A549 (cell line): ENCODE results near the gene NEU4.

ENCODE experiments used
- BHLHE40 ChIP-seq: IDR thresholded peaks from 2 replicates; pipeline ENCODE4 v1.6.1; 2012; ENCODE audit warnings: low read depth, low read length, inconsistent platforms
- CEBPB ChIP-seq, 2 experiments: fragments of >200 bp in 1 of 2; sonication (Bioruptor Twin) in 1 of 2; formaldehyde crosslinking in 1 of 2; IDR thresholded peaks; 2 replicates each; pipeline ENCODE4 v1.6.1; 2012 to 2016
- CHD2 ChIP-seq: fragments of 150-350 bp; IDR thresholded peaks from 2 replicates; pipeline ENCODE4 v1.6.1; 2014; ENCODE audit warnings: low read length; ENCODE audit not compliant: partially characterized antibody
- EP300 ChIP-seq, 2 experiments: fragments of >200 bp; sonication (Bioruptor Twin); formaldehyde crosslinking; IDR thresholded peaks; 2 replicates in 1 of 2; 3 replicates in 1 of 2; pipeline ENCODE4 v1.6.1; 2016 to 2017
- MAZ ChIP-seq: fragments of 150-350 bp; IDR thresholded peaks from 2 replicates; pipeline ENCODE4 v1.6.1; 2014; ENCODE audit warnings: antibody characterized with exemption, low read depth, low read length, borderline replicate concordance
- NPAS2 ChIP-seq: fragments of 250-450 bp; sonication (Bioruptor Pico); IDR thresholded peaks from 2 replicates; pipeline ENCODE4 v1.8.0; 2022; ENCODE audit warnings: mild to moderate bottlenecking, moderate library complexity, borderline replicate concordance
- POLR2A ChIP-seq: IDR thresholded peaks from 2 replicates; pipeline ENCODE4 v1.6.1; 2012; ENCODE audit warnings: mild to moderate bottlenecking, low read length
- RAD21 ChIP-seq, 2 experiments: fragments of >200 bp in 1 of 2; sonication (Bioruptor Twin) in 1 of 2; formaldehyde crosslinking in 1 of 2; IDR thresholded peaks in 1 of 2; conservative IDR thresholded peaks in 1 of 2; 2 replicates in 1 of 2; 3 replicates in 1 of 2; pipeline ENCODE4 v1.6.1; 2012 to 2018; ENCODE audit warnings: inconsistent platforms in 1 of 2
- TF ChIP-seq, protein P1 (sequence below): fragments of >200 bp; sonication (Bioruptor Twin); formaldehyde crosslinking; IDR thresholded peaks from 3 replicates; pipeline ENCODE4 v1.5.1; 2016

- no peak for TF ChIP-seq BHLHE40
- TF ChIP-seq NPAS2 (CRISPR knock-in tag): no peak
- TF ChIP-seq CHD2: no peak
- TF ChIP-seq EP300 (IDR thresholded peaks at IDR 0.05): no peak
- TF ChIP-seq, protein P1, sequence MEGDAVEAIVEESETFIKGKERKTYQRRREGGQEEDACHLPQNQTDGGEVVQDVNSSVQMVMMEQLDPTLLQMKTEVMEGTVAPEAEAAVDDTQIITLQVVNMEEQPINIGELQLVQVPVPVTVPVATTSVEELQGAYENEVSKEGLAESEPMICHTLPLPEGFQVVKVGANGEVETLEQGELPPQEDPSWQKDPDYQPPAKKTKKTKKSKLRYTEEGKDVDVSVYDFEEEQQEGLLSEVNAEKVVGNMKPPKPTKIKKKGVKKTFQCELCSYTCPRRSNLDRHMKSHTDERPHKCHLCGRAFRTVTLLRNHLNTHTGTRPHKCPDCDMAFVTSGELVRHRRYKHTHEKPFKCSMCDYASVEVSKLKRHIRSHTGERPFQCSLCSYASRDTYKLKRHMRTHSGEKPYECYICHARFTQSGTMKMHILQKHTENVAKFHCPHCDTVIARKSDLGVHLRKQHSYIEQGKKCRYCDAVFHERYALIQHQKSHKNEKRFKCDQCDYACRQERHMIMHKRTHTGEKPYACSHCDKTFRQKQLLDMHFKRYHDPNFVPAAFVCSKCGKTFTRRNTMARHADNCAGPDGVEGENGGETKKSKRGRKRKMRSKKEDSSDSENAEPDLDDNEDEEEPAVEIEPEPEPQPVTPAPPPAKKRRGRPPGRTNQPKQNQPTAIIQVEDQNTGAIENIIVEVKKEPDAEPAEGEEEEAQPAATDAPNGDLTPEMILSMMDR: no peak
- no peak for TF ChIP-seq MAZ
- TF ChIP-seq RAD21 (conservative IDR thresholded peaks at IDR 0.05 in 1 of 2, IDR thresholded peaks at IDR 0.05 in 1 of 2): no peak
- no peak for TF ChIP-seq POLR2A
- no peak for TF ChIP-seq CEBPB (IDR thresholded peaks at IDR 0.05)
Observed at GRCh38 chr2:241771286-241772062, 37.5 kb upstream of the NEU4 start.
